Transverse colon (tissue), 4 donors: ENCODE results near the gene LACTBL1. TPM values are rescaled to one million over a fixed set of nuclear protein-coding genes. Genes with fewer than 3 reads are reported as not detected.

Experiments
- DNase-seq: peaks from one replicate; pipeline ENCODE4 v3.0.0-alpha.2; 2019
- H3K27ac ChIP-seq, 4 donors: fragments of 200-600 bp; sonication (generic); 2 replicates each; pipeline ENCODE4 v1.5.1; 2016 to 2018; ENCODE audit warnings: inconsistent platforms in 4 of 4
- H3K27me3 ChIP-seq: fragments of 200-600 bp; sonication (generic); 2 replicates; pipeline ENCODE4 v1.5.1; 2017; ENCODE audit warnings: inconsistent platforms
- H3K36me3 ChIP-seq, 4 donors: fragments of 200-600 bp; sonication (generic); 2 replicates each; pipeline ENCODE4 v1.5.1; 2017 to 2019; ENCODE audit warnings: inconsistent platforms in 4 of 4
- H3K4me1 ChIP-seq, 4 donors: fragments of 200-600 bp; sonication (generic); 2 replicates each; pipeline ENCODE4 v1.5.1; 2017 to 2020; ENCODE audit warnings: inconsistent platforms in 4 of 4
- H3K4me3 ChIP-seq, 4 donors: fragments of 200-600 bp; sonication (generic); 1 replicate in 1 of 4; 2 replicates in 3 of 4; pipeline versions ENCODE4 v1.5.1 to v1.6.1; 2017 to 2019; ENCODE audit warnings: inconsistent platforms in 4 of 4
- H3K9me3 ChIP-seq, 2 donors: fragments of 200-600 bp; sonication (generic); 2 replicates each; pipeline ENCODE4 v1.5.1; 2017 to 2019; ENCODE audit warnings: inconsistent platforms in 2 of 2
- EP300 ChIP-seq: sonication (generic); formaldehyde crosslinking; IDR thresholded peaks from one replicate; pipeline ENCODE4 v1.6.1; 2017; ENCODE audit warnings: antibody characterized with exemption, low read depth
- POLR2A ChIP-seq: fragments of 450-650 bp; IDR thresholded peaks from one replicate; pipeline ENCODE4 v1.6.1; 2016; ENCODE audit warnings: antibody characterized with exemption, mild to moderate bottlenecking, moderate library complexity
- POLR2AphosphoS5 ChIP-seq, 3 donors: sonication (generic); formaldehyde crosslinking; IDR thresholded peaks; one replicate each; pipeline ENCODE4 v1.6.1; 2016; ENCODE audit warnings: antibody characterized with exemption in 3 of 3
- WGBS, 2 donors: methylation state at CpG; one replicate each; pipeline ENCODE4 v1.1.5; 2018; ENCODE audit warnings: low coverage in 1 of 2; 5-methylcytosine and 5-hydroxymethylcytosine counted together
- in situ Hi-C, 4 donors: fragments of 200-750 bp; cut with MboI; loops; one replicate each; pipeline versions ENCODE4 v1.15.0 to v1.15.1; 2017; ENCODE audit warnings: low sequenced_read_pairs in 3 of 4, low pct_ligation_motif_present in 1 of 4, low pct_unique_long_range_greater_than_20kb in 1 of 4
- intact Hi-C: fragments of 100-400 bp; cut with DNase I; formaldehyde crosslinking; loops from one replicate; pipeline ENCODE4 v1.15.1; 2023; ENCODE audit warnings: low total_unique reads
- total RNA-seq, 4 donors: library from RNA; depleted of rRNA; stranded (reverse); fragments of >200 nt; gene quantifications; one replicate each; pipeline ENCODE4 v1.1.0, GENCODE V29; 2016
- TF ChIP-seq, protein P1 (sequence below), 5 experiments: fragments of 200-600 bp in 3 of 5; fragments of 450-650 bp in 2 of 5; sonication (generic) in 3 of 5; IDR thresholded peaks; 1 replicate in 2 of 5; 2 replicates in 3 of 5; pipeline ENCODE4 v1.5.1; 2016 to 2017; ENCODE audit warnings: antibody characterized with exemption in 5 of 5, inconsistent platforms in 3 of 5, mild to moderate bottlenecking in 2 of 5, moderate library complexity in 1 of 5

The LACTBL1 gene
- total RNA-seq, 4 donors from 2014 or later, result not detected

DNA sequence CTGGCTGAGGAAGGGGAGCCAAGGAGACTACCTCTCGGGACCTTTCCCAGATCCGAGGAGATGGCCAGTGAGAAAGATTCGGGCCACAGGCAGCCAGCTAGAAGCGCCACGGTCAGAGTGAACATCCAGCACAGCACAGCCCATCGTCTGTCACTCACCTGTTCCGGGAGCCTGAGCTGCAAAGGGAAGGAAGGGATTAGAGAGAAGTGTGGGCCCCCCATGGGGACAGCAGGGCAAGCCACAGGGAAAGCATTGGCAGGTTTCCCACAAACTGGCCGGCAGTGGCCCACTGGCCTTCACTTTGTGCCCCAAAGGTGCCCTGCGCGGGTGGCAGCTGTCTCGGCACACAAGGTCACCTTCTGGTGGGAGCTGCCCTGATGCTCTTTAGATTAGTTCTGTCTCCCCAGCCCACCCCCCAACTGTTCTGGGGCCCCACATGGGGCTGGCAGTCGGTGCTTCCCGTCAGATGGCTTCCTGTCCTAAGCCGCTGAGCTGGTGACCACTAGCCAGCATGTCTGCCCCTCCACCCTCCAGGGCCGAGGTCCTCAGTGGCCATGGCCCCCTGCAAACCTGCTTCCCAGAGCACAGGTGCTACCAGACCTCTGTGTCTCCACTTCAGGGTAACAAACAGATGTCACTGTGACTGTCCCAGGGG lies 56.7 kb downstream of the LACTBL1 start:
- intact Hi-C loops, result no loop called here
- DNase-seq, result no peak
- no peak for TF ChIP-seq POLR2A
- no peak overlapping the region for H3K27ac ChIP-seq
- WGBS, 2 donors, result 66% methylated on average over 15 of the region's 15 CpGs; no CpG with 5 or more reads in 1 of the 2 donors
- H3K9me3 ChIP-seq, result no peaks in the 10 kb centered on the region
- no peaks in the 10 kb centered on the region for H3K36me3 ChIP-seq
- H3K4me1 ChIP-seq, result no peaks in the 10 kb centered on the region
- no peak overlapping the region for H3K4me3 ChIP-seq
- in situ Hi-C loops, result no loop called here
- H3K27me3 ChIP-seq, result no peaks in the 10 kb centered on the region

DNA sequence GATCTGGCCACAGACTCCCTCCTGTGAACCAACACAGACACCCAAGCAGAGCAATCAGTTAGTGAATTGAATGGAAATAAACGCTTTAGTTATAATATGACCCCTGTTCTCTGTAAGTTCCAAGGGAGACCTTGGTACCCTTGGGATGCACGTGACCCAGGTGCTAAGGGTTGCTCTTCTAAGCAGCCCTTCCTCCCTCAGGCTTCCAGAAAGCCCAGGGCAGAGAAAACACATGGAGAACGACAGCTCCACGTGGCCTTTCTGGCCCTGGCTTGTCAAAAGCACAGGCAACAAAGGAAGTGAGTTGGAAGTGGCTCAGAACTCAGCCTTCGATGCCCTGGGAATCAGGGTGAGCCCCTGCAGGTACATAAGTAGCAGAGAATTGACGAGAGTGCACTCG lies 57.4 kb downstream of the LACTBL1 start:
- H3K36me3 ChIP-seq, result no peaks in the 10 kb centered on the region
- in situ Hi-C loops (no loop called here), intact Hi-C loops (no loop called here)
- no peaks in the 10 kb centered on the region for H3K27me3 ChIP-seq
- no peaks in the 10 kb centered on the region for H3K4me1 ChIP-seq
- WGBS, 2 donors, result 33 to 69% methylated on average over 1 to 7 of the region's 7 CpGs
- DNase-seq, result no peak
- no peak overlapping the region for H3K27ac ChIP-seq
- H3K4me3 ChIP-seq, result no peak overlapping the region
- TF ChIP-seq EP300, result no peak
- TF ChIP-seq POLR2A, result no peak
- TF ChIP-seq POLR2AphosphoS5 (IDR thresholded peaks at IDR 0.05), result no peak
- TF ChIP-seq, protein P1, sequence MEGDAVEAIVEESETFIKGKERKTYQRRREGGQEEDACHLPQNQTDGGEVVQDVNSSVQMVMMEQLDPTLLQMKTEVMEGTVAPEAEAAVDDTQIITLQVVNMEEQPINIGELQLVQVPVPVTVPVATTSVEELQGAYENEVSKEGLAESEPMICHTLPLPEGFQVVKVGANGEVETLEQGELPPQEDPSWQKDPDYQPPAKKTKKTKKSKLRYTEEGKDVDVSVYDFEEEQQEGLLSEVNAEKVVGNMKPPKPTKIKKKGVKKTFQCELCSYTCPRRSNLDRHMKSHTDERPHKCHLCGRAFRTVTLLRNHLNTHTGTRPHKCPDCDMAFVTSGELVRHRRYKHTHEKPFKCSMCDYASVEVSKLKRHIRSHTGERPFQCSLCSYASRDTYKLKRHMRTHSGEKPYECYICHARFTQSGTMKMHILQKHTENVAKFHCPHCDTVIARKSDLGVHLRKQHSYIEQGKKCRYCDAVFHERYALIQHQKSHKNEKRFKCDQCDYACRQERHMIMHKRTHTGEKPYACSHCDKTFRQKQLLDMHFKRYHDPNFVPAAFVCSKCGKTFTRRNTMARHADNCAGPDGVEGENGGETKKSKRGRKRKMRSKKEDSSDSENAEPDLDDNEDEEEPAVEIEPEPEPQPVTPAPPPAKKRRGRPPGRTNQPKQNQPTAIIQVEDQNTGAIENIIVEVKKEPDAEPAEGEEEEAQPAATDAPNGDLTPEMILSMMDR (IDR thresholded peaks at IDR 0.05), result no peak
- no peaks in the 10 kb centered on the region for H3K9me3 ChIP-seq

DNA sequence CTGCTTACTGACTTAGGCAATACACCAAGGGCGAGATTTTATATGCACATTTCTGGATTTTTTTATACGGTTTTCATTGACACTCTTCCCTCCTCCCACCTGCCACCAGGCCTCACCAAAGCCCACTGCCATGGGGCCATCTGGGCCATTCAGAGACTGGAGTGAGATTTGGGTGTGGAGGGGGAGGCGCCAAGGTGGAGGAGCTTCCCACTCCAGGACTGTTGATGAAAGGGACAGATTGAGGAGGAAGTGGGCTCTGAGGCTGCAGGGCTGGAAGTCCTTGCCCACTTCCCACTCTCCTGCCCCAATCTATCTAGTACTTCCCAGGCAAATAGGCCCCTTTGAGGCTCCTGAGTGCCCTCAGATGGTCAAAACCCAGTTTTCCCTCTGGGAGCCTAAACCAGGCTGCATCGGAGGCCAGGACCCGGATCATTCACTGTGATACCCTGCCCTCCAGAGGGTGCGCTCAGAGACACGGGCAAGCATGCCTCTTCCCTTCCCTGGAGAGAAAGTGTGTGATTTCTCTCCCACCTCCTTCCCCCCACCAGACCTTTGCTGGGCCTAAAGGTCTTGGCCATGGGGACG lies 57.9 kb downstream of the LACTBL1 start:
- Histone ChIP-seq H3K36me3 (no peaks in the 10 kb centered on the region), H3K4me3 (no peak overlapping the region), H3K4me1 (no peaks in the 10 kb centered on the region), H3K27ac (no peak overlapping the region), H3K9me3 (no peaks in the 10 kb centered on the region), H3K27me3 (no peaks in the 10 kb centered on the region)
- 76% methylated on average over 5 to 8 of the region's 8 CpGs for WGBS, 2 donors
- intact Hi-C loops (no loop called here), in situ Hi-C loops (no loop called here)
- no peak for DNase-seq
- TF ChIP-seq, protein P1 (IDR thresholded peaks at IDR 0.05), result no peak
- TF ChIP-seq POLR2A, result no peak
- no peak for TF ChIP-seq EP300
- no peak for TF ChIP-seq POLR2AphosphoS5 (IDR thresholded peaks at IDR 0.05)

DNA sequence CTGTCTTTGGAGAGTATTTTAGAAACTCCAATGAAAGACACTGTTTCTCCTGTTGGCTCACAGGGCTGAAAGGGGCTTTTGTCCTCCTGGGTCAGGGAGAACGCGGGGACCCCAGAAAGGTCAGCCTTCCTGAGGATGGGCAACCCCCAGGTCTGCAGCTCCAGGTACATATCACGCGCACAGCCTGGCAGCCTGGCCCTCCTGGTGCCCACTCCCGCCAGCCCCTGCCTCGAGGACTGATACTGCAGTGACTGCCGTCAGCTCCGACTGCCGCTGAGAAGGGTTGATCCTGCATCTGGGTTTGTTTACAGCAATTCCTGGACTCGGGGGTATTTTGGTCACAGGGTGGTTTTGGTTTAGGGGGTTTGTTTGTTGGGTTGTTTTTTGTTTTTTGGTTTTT lies 58.5 kb downstream of the LACTBL1 start:
- WGBS, 2 donors, result 85% methylated on average over 10 of the region's 10 CpGs; no CpG with 5 or more reads in 1 of the 2 donors
- H3K4me3 ChIP-seq, result no peak overlapping the region
- no peaks in the 10 kb centered on the region for H3K4me1 ChIP-seq
- intact Hi-C loops, result no loop called here
- TF ChIP-seq, protein P1 (IDR thresholded peaks at IDR 0.05), result no peak
- no peaks in the 10 kb centered on the region for H3K9me3 ChIP-seq
- in situ Hi-C loops, result no loop called here
- no peaks in the 10 kb centered on the region for H3K27me3 ChIP-seq
- H3K36me3 ChIP-seq, result no peaks in the 10 kb centered on the region
- no peak for DNase-seq
- no peak overlapping the region for H3K27ac ChIP-seq
